HL-60 (cell line): Measurements from ENCODE around the gene UPF2.

Source experiments
- DNase-seq, 2 experiments: peaks; one replicate each; pipeline ENCODE4 v3.0.0-alpha.2; 2010 to 2020; ENCODE audit warnings: low read depth in 1 of 2, low spot score in 1 of 2
- H3K27ac ChIP-seq: fragments of 250-450 bp; sonication (Bioruptor Pico); replicated peaks from 2 replicates; pipeline ENCODE4 v1.5.1; 2020; ENCODE audit warnings: mild to moderate bottlenecking, moderate library complexity
- H3K27me3 ChIP-seq: fragments of 250-450 bp; sonication (Bioruptor Pico); 2 replicates; pipeline ENCODE4 v1.5.1; 2021; ENCODE audit warnings: mild to moderate bottlenecking, moderate library complexity; ENCODE audit not compliant: insufficient read depth, poor library complexity, severe bottlenecking
- H3K4me3 ChIP-seq: replicated peaks from 2 replicates; pipeline ENCODE4 v1.5.1; 2011; ENCODE audit warnings: mild to moderate bottlenecking, control low read depth, low read length; ENCODE audit not compliant: insufficient read depth
- GABPA ChIP-seq: IDR thresholded peaks from 2 replicates; pipeline ENCODE4 v1.6.1; 2012; ENCODE audit warnings: low read depth
- POLR2AphosphoS5 ChIP-seq: IDR thresholded peaks from 2 replicates; pipeline ENCODE4 v1.6.1; 2012; ENCODE audit warnings: low read depth
- SPI1 ChIP-seq: IDR thresholded peaks from 2 replicates; pipeline ENCODE4 v1.6.1; 2012; ENCODE audit warnings: low read depth, mild to moderate bottlenecking, borderline replicate concordance
- TF ChIP-seq, protein P1 (sequence below): IDR thresholded peaks from one replicate; pipeline ENCODE4 v1.5.1; 2011; ENCODE audit warnings: low read length, control low read depth, inconsistent platforms; ENCODE audit not compliant: insufficient read depth
- TF ChIP-seq, protein P2 (sequence below): IDR thresholded peaks from 2 replicates; pipeline ENCODE4 v1.6.1; 2012; ENCODE audit warnings: low read depth; ENCODE audit not compliant: insufficient replicate concordance

Gene UPF2

DNA sequence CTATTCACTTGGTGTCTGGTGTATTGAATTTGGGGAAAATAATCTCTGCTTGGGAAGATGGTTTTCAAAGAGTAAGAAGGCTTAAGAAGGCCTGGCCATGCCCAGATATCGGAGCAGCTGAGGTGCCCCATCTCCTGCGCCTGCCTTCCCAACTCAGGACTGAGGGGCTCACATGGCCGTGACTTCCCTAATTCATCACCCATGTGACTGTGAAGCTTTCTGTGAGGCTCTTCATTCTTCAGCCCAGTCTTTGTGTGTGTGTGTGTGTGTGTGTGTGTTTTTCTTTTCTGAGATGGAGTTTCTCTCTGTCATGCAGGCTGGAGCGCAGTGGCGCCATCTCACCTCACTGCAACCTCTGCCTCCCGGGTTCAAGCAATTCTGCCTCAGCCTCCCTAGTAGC, 166.3 kb downstream of the UPF2 start:
- H3K27ac ChIP-seq: no peak overlapping the region
- TF ChIP-seq, protein P1, sequence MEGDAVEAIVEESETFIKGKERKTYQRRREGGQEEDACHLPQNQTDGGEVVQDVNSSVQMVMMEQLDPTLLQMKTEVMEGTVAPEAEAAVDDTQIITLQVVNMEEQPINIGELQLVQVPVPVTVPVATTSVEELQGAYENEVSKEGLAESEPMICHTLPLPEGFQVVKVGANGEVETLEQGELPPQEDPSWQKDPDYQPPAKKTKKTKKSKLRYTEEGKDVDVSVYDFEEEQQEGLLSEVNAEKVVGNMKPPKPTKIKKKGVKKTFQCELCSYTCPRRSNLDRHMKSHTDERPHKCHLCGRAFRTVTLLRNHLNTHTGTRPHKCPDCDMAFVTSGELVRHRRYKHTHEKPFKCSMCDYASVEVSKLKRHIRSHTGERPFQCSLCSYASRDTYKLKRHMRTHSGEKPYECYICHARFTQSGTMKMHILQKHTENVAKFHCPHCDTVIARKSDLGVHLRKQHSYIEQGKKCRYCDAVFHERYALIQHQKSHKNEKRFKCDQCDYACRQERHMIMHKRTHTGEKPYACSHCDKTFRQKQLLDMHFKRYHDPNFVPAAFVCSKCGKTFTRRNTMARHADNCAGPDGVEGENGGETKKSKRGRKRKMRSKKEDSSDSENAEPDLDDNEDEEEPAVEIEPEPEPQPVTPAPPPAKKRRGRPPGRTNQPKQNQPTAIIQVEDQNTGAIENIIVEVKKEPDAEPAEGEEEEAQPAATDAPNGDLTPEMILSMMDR: no peak
- TF ChIP-seq POLR2AphosphoS5 (no peak), GABPA (no peak), SPI1 (no peak)
- TF ChIP-seq, protein P2, sequence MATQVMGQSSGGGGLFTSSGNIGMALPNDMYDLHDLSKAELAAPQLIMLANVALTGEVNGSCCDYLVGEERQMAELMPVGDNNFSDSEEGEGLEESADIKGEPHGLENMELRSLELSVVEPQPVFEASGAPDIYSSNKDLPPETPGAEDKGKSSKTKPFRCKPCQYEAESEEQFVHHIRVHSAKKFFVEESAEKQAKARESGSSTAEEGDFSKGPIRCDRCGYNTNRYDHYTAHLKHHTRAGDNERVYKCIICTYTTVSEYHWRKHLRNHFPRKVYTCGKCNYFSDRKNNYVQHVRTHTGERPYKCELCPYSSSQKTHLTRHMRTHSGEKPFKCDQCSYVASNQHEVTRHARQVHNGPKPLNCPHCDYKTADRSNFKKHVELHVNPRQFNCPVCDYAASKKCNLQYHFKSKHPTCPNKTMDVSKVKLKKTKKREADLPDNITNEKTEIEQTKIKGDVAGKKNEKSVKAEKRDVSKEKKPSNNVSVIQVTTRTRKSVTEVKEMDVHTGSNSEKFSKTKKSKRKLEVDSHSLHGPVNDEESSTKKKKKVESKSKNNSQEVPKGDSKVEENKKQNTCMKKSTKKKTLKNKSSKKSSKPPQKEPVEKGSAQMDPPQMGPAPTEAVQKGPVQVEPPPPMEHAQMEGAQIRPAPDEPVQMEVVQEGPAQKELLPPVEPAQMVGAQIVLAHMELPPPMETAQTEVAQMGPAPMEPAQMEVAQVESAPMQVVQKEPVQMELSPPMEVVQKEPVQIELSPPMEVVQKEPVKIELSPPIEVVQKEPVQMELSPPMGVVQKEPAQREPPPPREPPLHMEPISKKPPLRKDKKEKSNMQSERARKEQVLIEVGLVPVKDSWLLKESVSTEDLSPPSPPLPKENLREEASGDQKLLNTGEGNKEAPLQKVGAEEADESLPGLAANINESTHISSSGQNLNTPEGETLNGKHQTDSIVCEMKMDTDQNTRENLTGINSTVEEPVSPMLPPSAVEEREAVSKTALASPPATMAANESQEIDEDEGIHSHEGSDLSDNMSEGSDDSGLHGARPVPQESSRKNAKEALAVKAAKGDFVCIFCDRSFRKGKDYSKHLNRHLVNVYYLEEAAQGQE: no peak
- DNase-seq: no peak
- no peaks in the 10 kb centered on the region for H3K27me3 ChIP-seq
- no peak overlapping the region for H3K4me3 ChIP-seq

DNA sequence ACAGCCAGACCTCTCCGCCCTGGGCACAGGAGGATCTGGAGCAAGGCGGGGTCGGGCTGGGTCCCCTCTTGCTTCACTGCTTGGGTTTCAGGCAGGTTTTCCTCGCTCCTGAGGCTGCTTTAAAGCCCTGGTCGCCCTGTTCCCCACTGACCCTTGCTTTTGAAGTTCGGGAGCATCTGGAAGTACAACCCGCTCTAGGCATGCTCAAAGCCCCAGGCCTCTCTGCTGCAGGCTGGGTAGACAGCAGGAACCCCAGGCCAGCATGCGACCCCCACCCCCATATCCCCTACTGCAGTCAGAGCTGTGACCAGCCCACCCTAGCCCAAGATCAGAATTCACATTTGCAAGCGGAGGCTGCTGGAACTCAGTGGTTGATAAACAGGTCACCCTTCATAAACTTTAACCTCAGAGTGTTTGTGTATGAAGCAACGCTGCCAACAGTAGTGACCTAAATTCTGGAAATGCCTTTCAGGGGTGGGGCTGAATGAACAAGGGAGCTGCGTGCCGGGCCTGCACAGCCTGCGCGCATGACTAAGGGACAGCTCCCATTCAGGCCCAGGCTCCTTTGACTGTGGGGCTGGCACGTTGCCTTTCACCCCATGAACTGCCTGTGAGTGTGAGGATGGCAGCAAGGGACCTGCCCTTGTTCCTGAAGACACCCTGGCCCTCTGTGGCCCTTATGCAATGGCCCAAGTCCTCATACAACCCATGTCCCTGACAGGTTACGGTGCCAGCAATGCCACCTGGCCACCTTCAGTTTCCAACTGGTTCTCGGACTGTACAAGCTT, 166.9 kb downstream of the UPF2 start:
- Histone ChIP-seq H3K27me3 (no peaks in the 10 kb centered on the region), H3K27ac (no peak overlapping the region), H3K4me3 (no peak overlapping the region)
- TF ChIP-seq POLR2AphosphoS5: no peak
- no peak for TF ChIP-seq SPI1
- TF ChIP-seq, protein P2: no peak
- TF ChIP-seq, protein P1: no peak
- no peak for TF ChIP-seq GABPA
- DNase-seq: no peak

DNA sequence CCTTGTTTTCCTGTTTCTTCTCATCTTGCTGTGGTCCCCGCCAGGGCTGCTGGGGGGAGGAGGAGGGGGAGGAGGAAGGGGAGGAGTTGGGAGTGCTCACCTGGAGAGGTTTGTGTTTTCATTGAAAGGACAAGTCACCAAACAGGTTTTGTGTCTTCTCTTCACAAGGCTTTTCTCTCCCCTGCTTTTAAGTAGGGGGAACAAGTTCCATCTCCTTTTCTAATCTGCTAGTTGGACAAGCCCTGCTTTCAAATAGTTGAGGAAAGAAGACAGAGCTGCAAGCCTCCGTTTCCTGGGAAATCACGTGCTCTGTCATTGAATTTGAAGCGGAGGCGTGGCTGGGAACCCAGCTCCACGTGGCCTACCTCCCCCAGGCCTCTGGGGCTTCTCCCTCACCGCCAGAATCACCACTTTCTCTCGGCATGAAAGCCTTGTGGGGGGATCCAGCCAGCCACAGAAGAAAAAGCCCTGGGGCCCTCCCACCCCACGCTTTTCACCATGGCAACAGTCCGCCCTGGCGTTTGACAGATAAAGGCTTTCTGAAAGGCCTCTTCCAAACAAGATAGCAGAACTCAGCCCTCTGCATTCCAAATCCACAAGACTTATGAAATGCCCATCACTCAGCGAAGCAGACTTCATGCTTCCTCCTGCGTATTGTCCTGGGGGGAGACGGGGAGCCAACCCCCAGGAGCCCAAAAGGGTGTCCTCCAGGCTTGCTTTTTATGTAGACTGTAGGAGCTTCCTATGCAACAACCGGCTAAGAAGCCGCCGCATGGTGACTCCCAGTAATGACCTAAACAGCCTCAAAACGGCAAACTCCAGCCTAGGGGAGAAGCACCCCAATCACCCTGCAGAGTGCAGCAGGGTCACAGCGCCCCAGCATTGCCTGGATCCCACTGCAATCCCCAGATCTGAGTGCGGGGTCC, 167.8 kb downstream of the UPF2 start:
- no peak overlapping the region for H3K4me3 ChIP-seq
- no peaks in the 10 kb centered on the region for H3K27me3 ChIP-seq
- TF ChIP-seq POLR2AphosphoS5 (no peak), SPI1 (no peak), GABPA (no peak)
- TF ChIP-seq, protein P1: no peak
- TF ChIP-seq, protein P2: no peak
- no peak for DNase-seq
- H3K27ac ChIP-seq: no peak overlapping the region
